Measurements from ENCODE around the gene JMJD1C.

- TF ChIP-seq CTCF (IDR thresholded peaks at IDR 0.05) (no peak), POLR2A (IDR thresholded peaks at IDR 0.05) (no peak)
These were observed 152.6 kb downstream of the JMJD1C start for GRCh38 chr10:63313066-63313717.
